Ascending aorta (tissue), 2 donors: ENCODE measurements around the gene ZNF500. TPM values are rescaled to one million over a fixed set of nuclear protein-coding genes. Genes with fewer than 3 reads are reported as not detected.

Experiments used
- DNase-seq, 2 donors: peaks; one replicate each; pipeline ENCODE4 v3.0.0-alpha.2; 2019; ENCODE audit warnings: low spot score in 2 of 2
- H3K27ac ChIP-seq, 2 donors: fragments of 200-600 bp; sonication (generic); one replicate each; pipeline ENCODE4 v1.5.1; 2016 to 2017; ENCODE audit warnings: mild to moderate bottlenecking in 1 of 2
- H3K27me3 ChIP-seq: fragments of 200-600 bp; sonication (generic); one replicate; pipeline ENCODE4 v1.5.1; 2017
- H3K36me3 ChIP-seq, 2 donors: fragments of 200-600 bp; sonication (generic); one replicate each; pipeline ENCODE4 v1.5.1; 2016
- H3K4me1 ChIP-seq, 2 donors: fragments of 200-600 bp; sonication (generic); one replicate each; pipeline ENCODE4 v1.5.1; 2016 to 2017; ENCODE audit warnings: mild to moderate bottlenecking in 1 of 2
- H3K4me3 ChIP-seq, 2 donors: fragments of 200-600 bp; sonication (generic); one replicate each; pipeline ENCODE4 v1.5.1; 2016 to 2017; ENCODE audit warnings: mild to moderate bottlenecking in 1 of 2
- H3K9me3 ChIP-seq, 2 donors: fragments of 200-600 bp; sonication (generic); one replicate each; pipeline ENCODE4 v1.5.1; 2016
- CTCF ChIP-seq, 3 experiments: fragments of 200-600 bp in 2 of 3; fragments of 450-650 bp in 1 of 3; sonication (generic) in 2 of 3; IDR thresholded peaks; one replicate each; pipeline ENCODE4 v1.5.1; 2016 to 2019; ENCODE audit warnings: antibody characterized with exemption in 3 of 3, mild to moderate bottlenecking in 1 of 3, moderate library complexity in 1 of 3
- intact Hi-C: fragments of 100-400 bp; cut with DNase I; formaldehyde crosslinking; loops from one replicate; pipeline ENCODE4 v1.15.1; 2023
- total RNA-seq: library from RNA; depleted of rRNA; stranded (reverse); fragments of >200 nt; gene quantifications from one replicate; pipeline ENCODE4 v1.1.0, GENCODE V29; 2016

ZNF500 gene
- total RNA-seq, 1 donor from 2014 or later = 13.7 TPM

- intact Hi-C loops = no loop called here
- DNase-seq = no peak
- no peak for TF ChIP-seq CTCF (IDR thresholded peaks at IDR 0.05)
- Histone ChIP-seq H3K36me3 (no peaks in the 10 kb centered on the region), H3K27ac (no peak overlapping the region), H3K4me1 (no peaks in the 10 kb centered on the region), H3K9me3 (no peaks in the 10 kb centered on the region), H3K27me3 (no peaks in the 10 kb centered on the region), H3K4me3 (no peak overlapping the region)
These were observed 16.4 kb upstream of the ZNF500 start for GRCh38 chr16:4783251-4783950.

GRCh38 chr16:4780235-4780634 lies 13.3 kb upstream of the ZNF500 start:
- Histone ChIP-seq H3K9me3 (no peaks in the 10 kb centered on the region), H3K27me3 (no peaks in the 10 kb centered on the region), H3K36me3 (no peaks in the 10 kb centered on the region), H3K4me3 (no peak overlapping the region), H3K27ac (no peak overlapping the region), H3K4me1 (no peaks in the 10 kb centered on the region)
- intact Hi-C loops = no loop called here
- no peak for DNase-seq
- TF ChIP-seq CTCF (IDR thresholded peaks at IDR 0.05) = no peak

GRCh38 chr16:4778050-4778392 lies 11.1 kb upstream of the ZNF500 start:
- no peak for DNase-seq
- Histone ChIP-seq H3K27me3 (no peaks in the 10 kb centered on the region), H3K9me3 (no peaks in the 10 kb centered on the region), H3K36me3 (no peaks in the 10 kb centered on the region), H3K4me3 (no peak overlapping the region), H3K27ac (no peak overlapping the region), H3K4me1 (no peaks in the 10 kb centered on the region)
- no peak for TF ChIP-seq CTCF (IDR thresholded peaks at IDR 0.05)
- intact Hi-C loops = no loop called here

GRCh38 chr16:4777339-4778049 lies 10.5 kb upstream of the ZNF500 start:
- no peak for TF ChIP-seq CTCF (IDR thresholded peaks at IDR 0.05)
- Histone ChIP-seq H3K36me3 (no peaks in the 10 kb centered on the region), H3K27ac (no peak overlapping the region), H3K9me3 (no peaks in the 10 kb centered on the region), H3K4me1 (no peaks in the 10 kb centered on the region), H3K27me3 (no peaks in the 10 kb centered on the region), H3K4me3 (no peak overlapping the region)
- intact Hi-C loops = no loop called here
- no peak for DNase-seq

DNA sequence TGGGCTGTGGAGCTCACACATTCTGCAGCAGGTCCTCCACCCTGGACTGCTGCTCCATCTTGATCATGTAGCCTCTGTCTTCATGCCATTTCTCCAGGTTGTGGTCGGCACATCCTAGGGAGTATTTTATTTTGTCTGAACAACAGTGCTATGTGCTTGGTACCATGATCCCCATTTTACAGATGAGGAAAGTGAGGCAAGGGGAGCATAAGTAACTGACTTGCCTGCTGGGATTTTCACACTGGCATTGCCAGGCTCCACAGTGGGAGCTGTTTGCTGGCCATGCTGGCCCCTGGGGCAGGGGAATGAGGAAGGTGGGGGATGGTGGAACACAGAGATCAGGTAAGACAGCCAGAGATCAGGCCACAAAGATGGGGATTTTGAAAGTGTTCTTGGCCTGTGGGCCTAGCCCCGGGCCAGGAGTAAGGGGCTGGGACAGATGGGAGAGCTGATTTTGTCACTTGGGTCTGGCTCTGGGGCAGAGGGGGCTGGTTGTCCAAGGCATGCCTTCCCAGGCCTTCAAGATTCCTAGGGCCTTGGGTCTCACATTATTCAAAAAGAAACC lies 9.3 kb upstream of the ZNF500 start:
- no peak for TF ChIP-seq CTCF (IDR thresholded peaks at IDR 0.05)
- H3K36me3 ChIP-seq = no peaks in the 10 kb centered on the region

More for the DNA sequence above, 9.3 kb upstream of the ZNF500 start:
- no peaks in the 10 kb centered on the region for H3K27me3 ChIP-seq
- no peak for DNase-seq
- no peaks in the 10 kb centered on the region for H3K9me3 ChIP-seq
- intact Hi-C loops = no loop called here
- no peaks in the 10 kb centered on the region for H3K4me1 ChIP-seq
- no peak overlapping the region for H3K27ac ChIP-seq
- no peak overlapping the region for H3K4me3 ChIP-seq
